Fibroblast of peridontal ligament (primary cell): Measurements from ENCODE around the gene KLHL36.

Source experiments
- DNase-seq: peaks from one replicate; pipeline ENCODE4 v3.0.0-alpha.2; 2010; ENCODE audit errors: extremely low read depth

Gene KLHL36

GRCh38 chr16:84699147-84699711, 50.9 kb downstream of the KLHL36 start:
- no peak for DNase-seq

- DNase-seq = peak; percentile 49
These were observed 51.6 kb downstream of the KLHL36 start, which contains the start of gene USP10 for GRCh38 chr16:84699712-84700445. Gene USP10 (plus strand): TSS chr16:84700000. CDS start chr16:84700091, 91 bp downstream.

- DNase-seq = peak; percentile 41
These were observed 52.4 kb downstream of the KLHL36 start for GRCh38 chr16:84700446-84701300.

- no peak for DNase-seq
These were observed 55.4 kb downstream of the KLHL36 start for GRCh38 chr16:84703681-84704080.

GRCh38 chr16:84704253-84704652, 55.9 kb downstream of the KLHL36 start:
- no peak for DNase-seq

GRCh38 chr16:84706856-84707255, 58.5 kb downstream of the KLHL36 start:
- DNase-seq = no peak

GRCh38 chr16:84709609-84710008, 61.3 kb downstream of the KLHL36 start:
- no peak for DNase-seq

GRCh38 chr16:84710686-84711085, 62.4 kb downstream of the KLHL36 start:
- DNase-seq = no peak
